22Rv1 (cell line): ENCODE measurements around the gene RAI2.

Experiments used
- ZFX ChIP-seq: fragments of 450-650 bp; IDR thresholded peaks from 2 replicates; pipeline ENCODE4 v1.6.1; 2017; ENCODE audit warnings: antibody characterized with exemption, borderline replicate concordance
- TF ChIP-seq, protein P1 (sequence below): fragments of 450-650 bp; IDR thresholded peaks from 2 replicates; pipeline ENCODE4 v1.5.1; 2017; ENCODE audit warnings: mild to moderate bottlenecking

DNA sequence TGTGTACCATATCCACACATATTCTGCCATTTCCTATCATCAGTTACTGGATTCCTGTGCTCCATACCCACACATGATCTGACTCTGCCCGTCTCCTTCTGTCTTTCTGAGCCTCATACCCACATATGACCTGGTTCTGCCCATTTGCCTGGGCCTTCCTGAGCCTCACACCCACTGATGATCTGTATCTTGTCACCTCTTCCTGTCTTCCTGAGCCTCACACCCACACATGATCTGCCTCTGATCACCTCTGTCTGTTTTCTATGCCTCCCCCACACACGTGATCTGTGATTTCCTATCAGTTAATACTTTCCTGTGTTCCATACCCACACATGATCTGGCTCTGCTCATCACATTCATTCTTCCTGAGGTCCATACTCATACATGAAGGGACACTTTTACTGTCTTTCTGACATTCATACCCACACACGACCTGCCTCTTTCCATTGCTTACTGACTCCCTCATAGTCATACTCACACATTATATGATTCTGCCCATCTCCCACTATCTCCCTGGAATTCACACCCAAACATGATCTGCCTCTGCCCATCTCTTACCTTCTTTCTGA, 91.3 kb downstream of the RAI2 start:
- TF ChIP-seq, protein P1, sequence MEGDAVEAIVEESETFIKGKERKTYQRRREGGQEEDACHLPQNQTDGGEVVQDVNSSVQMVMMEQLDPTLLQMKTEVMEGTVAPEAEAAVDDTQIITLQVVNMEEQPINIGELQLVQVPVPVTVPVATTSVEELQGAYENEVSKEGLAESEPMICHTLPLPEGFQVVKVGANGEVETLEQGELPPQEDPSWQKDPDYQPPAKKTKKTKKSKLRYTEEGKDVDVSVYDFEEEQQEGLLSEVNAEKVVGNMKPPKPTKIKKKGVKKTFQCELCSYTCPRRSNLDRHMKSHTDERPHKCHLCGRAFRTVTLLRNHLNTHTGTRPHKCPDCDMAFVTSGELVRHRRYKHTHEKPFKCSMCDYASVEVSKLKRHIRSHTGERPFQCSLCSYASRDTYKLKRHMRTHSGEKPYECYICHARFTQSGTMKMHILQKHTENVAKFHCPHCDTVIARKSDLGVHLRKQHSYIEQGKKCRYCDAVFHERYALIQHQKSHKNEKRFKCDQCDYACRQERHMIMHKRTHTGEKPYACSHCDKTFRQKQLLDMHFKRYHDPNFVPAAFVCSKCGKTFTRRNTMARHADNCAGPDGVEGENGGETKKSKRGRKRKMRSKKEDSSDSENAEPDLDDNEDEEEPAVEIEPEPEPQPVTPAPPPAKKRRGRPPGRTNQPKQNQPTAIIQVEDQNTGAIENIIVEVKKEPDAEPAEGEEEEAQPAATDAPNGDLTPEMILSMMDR, result no peak
- no peak for TF ChIP-seq ZFX
